Measurements from ENCODE around the gene PDE4D.

GRCh38 chr5:59648949-59649921 lies 244.3 kb downstream of the PDE4D start:
- no peak for TF ChIP-seq POLR2AphosphoS5 (IDR thresholded peaks at IDR 0.05; ENCODE audit: low read depth, low read length)
- TF ChIP-seq POLR2A (IDR thresholded peaks at IDR 0.05; ENCODE audit: low read depth, low read length), result no peak
